AG09309 (cell line): ENCODE results near the gene CASZ1.

Experiments used
- DNase-seq: peaks from one replicate; pipeline ENCODE4 v3.0.0-alpha.2; 2010; ENCODE audit warnings: low read depth
- H3K4me3 ChIP-seq: 2 replicates; pipeline ENCODE4 v1.5.1; 2011; ENCODE audit warnings: mild to moderate bottlenecking, low read depth, low read length, moderate library complexity; ENCODE audit not compliant: control insufficient read depth
- TF ChIP-seq, protein P1 (sequence below): IDR thresholded peaks from 2 replicates; pipeline ENCODE4 v1.5.1; 2011; ENCODE audit warnings: mild to moderate bottlenecking, low read depth, low read length, inconsistent platforms; ENCODE audit not compliant: insufficient read depth, control insufficient read depth; ENCODE audit errors: missing control alignments

Gene CASZ1

DNA sequence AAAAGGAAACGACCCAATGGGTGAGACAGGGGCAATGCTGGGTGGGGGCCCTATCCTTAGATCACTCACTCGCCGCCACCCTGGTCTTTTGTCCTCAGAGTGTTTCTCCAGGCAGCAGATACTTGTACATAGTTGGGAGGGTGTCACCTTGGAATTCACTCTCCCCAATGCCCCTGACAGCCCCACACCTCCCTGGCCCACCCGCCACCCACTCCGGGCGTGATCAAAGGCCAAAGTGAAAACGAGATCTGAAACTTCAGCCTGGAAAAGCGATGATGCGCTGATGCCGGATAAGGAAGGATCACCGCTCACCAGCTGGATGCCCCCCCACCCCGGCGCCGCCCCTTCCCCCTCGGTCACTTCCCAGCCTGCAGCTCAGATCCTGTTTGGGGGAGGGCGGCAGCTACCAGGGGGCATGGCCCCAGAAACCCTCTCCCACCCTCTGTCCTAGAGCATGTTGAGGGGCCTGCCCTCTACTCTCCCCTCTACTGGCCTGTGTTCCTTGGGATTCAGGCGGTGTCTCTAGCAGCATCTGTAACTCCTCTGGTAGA is 33.6 kb upstream of the CASZ1 start:
- TF ChIP-seq, protein P1, sequence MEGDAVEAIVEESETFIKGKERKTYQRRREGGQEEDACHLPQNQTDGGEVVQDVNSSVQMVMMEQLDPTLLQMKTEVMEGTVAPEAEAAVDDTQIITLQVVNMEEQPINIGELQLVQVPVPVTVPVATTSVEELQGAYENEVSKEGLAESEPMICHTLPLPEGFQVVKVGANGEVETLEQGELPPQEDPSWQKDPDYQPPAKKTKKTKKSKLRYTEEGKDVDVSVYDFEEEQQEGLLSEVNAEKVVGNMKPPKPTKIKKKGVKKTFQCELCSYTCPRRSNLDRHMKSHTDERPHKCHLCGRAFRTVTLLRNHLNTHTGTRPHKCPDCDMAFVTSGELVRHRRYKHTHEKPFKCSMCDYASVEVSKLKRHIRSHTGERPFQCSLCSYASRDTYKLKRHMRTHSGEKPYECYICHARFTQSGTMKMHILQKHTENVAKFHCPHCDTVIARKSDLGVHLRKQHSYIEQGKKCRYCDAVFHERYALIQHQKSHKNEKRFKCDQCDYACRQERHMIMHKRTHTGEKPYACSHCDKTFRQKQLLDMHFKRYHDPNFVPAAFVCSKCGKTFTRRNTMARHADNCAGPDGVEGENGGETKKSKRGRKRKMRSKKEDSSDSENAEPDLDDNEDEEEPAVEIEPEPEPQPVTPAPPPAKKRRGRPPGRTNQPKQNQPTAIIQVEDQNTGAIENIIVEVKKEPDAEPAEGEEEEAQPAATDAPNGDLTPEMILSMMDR = no peak
- H3K4me3 ChIP-seq = no peak overlapping the region
- DNase-seq = no peak

DNA sequence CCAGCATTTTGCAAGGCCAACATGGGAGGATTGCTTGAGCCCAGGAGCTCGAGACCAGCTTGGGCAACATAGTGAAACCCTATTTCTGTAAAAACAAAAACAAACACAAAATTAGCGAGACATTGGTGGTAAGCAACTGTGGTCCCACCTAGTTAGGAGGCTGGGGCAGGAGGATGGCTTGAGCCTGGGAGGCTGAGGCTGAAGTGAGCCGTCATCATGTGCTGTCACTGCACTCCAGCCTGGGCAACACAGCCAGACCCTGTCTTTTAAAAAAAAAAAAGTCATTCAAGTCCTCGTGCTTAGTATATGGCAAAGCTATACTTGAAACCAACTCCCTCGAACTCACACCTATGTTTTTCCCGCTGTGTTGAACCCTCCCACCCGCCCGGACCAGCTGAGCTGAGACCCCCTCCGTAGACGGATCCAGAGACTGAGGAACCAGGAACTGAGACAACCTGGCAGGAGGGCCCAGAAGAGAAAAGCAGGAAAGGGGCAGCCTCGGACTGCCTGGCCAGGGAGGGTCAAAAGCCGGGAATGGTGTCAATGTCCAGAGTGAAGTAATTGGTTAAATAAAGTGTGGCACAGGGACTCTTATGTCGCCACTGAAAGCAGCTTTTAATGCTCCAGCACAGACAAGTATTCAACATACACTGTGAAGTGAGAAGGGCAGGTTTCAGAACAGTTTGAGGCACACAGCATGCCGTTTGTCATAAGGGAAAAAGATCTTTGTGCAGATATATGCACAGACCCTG is 32.8 kb upstream of the CASZ1 start:
- no peak for DNase-seq
- TF ChIP-seq, protein P1 = no peak
- no peak overlapping the region for H3K4me3 ChIP-seq

DNA sequence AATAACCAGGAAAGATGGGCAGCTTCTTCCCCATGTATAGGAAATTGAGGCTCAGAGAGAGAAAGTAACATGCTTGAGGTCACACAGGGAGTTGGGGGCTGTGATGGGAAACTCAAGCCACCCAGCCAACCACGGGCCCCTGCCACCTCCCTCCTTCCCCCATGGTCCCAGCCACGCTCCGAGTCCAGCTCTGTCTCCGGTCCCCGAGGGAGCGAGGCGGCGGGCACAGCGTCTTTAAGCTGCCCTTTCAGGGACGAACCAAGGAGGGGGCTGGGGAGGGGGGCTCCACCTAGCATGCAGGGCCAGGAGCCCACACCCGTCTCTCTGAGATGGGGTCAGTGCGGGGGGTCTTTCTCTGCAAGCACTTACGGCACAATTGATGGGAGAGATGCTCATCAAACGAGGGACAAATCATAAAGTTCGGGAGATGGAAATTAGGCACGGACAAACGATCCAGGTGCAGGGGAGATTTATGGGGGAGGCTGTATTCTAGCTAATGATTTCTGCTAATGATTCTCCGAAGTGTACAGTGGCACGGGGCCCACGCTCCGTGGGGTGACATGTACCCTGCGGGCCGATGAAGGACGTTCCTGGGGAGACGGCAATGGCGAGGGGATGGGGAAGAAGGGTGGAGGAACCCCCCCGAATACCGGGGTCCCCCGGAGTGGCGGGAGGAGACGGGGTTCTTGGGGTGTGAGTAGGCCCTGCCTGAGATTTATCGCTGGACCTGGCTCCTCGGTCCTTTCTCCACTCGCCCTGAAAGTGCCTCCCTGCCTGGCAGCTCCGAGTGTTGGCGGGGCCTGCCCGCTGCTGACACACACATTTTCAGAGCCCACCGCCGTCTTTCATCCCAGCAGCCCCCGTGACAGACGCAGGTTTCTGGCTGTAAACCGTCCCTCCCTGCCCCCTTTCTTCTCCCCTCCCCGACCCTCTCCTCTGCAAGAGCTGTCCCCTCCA is 31.2 kb upstream of the CASZ1 start:
- TF ChIP-seq, protein P1 = no peak
- H3K4me3 ChIP-seq = no peak overlapping the region
- no peak for DNase-seq

DNA sequence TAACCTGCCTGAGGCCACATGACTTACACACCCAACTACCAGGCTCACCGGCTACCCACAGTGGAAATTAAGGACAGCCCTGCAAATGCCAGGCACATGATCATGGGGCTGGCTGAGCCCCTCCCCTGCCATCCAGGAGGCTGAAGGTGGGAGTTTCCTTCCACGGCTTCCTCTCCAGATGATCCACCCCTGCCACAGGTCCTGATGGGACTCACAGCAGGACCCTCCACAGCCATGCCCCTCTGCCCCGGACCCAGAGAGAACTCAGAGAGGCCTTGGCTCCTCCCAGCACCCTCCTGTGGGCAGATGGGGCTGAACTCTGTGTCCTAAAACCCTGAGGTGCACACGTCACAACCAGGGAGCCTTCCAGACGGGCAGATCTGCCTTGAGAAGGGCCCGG is 29.1 kb upstream of the CASZ1 start:
- DNase-seq = no peak
- no peak overlapping the region for H3K4me3 ChIP-seq
- TF ChIP-seq, protein P1 = no peak

DNA sequence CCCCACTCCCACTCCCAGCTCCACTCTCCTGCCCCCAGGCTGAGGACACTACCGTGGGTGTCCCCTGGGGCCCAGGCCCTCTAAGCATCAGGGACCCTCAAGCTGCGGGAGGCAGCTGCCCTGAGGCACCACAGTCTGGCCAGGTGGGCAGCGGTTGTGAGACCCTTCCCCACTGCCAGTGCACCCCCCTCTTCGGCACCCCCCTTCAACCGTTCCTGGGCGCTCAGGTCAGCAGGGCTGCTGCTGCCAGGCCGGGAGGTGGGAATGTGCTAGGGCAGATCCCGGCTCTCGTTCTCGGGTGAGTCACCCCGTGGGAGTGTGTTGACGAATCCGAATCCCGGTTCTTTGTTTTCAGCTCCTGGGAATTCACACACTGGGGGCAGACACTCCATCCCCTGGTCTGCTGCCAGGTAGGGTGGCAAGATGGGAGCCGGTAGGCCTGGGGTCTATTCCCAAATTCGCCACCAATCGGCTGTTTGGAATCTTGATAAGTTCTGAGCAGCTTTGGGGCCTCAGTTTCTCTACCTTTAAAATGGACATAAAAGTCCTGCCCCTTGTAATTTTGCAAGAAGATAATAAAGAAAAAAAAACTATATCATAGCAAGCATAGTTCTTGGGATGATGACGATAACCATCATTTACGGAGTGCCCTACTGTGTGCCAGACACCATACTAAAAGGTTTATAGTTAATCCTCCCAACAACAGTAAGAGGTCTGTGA is 28.5 kb upstream of the CASZ1 start:
- DNase-seq = peak; percentile 10
- H3K4me3 ChIP-seq = no peak overlapping the region
- TF ChIP-seq, protein P1 = no peak

DNA sequence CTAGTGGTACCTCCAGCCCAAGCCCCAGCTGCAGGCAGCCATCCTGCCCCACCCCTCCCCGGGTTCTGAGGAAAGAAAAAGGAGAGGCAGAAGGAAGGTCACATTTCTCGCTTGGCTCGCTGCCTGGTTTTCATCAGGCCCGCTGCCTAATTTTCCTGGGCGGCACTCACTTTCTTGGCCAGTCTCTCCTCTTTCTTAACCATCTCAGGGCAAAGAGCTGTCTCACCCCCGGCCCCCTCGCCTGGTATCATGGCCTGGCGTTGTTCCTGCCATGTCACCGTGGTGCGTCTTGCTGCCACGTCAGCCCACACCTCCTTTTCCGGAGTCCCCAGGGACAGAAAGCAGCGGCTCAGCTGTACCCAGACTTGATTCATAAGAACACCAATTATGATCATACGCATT is 26.6 kb upstream of the CASZ1 start:
- no peak overlapping the region for H3K4me3 ChIP-seq
- no peak for DNase-seq
- TF ChIP-seq, protein P1 = no peak
